Measurements from ENCODE around the gene SLC12A7.

DNA sequence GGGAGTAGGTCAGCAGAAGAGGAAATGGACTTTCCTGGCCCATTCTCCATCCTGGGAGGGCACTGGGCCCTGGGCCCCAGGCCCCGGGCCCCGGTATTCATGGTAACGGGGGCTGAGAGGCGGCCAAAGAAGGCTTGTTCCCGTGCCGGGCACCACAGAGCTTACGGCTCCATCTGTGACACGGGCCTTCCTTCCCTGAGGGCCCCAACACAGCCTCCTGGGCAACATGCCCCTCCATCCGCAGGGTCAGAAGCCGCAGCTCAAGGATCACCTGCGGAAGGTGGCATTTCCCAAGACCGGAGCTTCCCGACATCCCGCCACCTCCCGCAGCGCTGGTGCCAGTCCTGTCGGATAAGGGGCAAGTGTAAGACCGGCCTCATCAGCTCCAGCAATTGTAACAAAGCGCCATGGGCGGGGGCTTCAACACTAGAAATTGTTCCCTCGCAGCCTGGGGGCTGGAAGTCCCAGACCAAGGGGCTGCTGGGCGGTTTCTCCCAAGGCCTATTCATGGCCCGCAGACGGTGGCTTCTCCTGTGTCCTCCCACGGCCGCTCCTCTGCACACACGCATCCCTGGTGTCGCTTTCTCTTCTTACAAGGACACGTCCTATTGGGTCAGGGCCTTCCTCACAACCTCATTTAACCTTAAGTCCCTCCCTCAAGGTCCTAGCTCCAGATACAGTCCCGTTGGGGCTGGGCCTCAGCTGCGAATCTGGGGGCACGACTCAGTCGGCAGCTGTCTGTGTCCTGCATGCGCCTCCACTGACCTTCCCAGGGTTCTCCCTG, 31.2 kb upstream of the SLC12A7 start:
- TF ChIP-seq TAF1 (IDR thresholded peaks at IDR 0.05; ENCODE audit: borderline replicate concordance, insufficient read depth, low read length) (no peak), SIN3A (IDR thresholded peaks at IDR 0.05; ENCODE audit: borderline replicate concordance, insufficient read depth, low read length) (no peak), POLR2AphosphoS5 (IDR thresholded peaks at IDR 0.05; ENCODE audit: low read depth, low read length) (no peak)

Data from PFSK-1 (cell line).